ENCODE results near the gene MDGA2.

DNA sequence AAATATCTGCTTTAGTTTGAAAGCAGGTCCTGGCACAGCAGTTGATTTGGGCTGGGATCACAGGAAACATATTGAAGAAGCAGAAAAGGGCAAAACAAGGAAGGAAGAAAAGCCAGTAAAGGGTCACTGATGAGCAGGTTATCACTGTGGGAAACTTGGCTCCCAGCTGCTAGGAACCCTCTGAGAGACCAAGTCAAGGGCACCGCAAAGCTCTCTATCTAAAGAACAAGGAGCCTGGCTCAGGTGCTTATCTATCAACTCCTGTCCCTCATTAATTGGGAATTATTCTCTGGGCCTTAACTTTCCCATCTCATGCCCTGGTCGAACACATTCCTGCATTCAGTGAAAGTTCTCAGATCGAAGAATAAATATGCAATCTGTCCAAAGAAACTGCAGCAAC, 572.9 kb downstream of the MDGA2 start:
- TF ChIP-seq CTCF (IDR thresholded peaks at IDR 0.05), result no peak
- no peak for TF ChIP-seq POLR2A (IDR thresholded peaks at IDR 0.05)
